ENCODE data around the gene EPN1. TPM values are rescaled to one million over a fixed set of nuclear protein-coding genes. Genes with fewer than 3 reads are reported as not detected.

Gene EPN1
- polyA plus RNA-seq, 1 experiment, result 60.8 TPM

- no peak for TF ChIP-seq CTCF (IDR thresholded peaks at IDR 0.05; ENCODE audit: insufficient read depth, low read depth, low read length)
- CTCF ChIA-PET, result interaction anchor here (2.0 kb wide), 1 partner anchor 18 kb away, joined by 6 read pairs; no protein-coding TSS in a partner anchor
- DNase-seq (ENCODE audit: low read depth), result no peak
- Histone ChIP-seq H3K27me3 (ENCODE audit: control insufficient read depth, insufficient read depth, low read length) (no peaks in the 10 kb centered on the region), H3K36me3 (ENCODE audit: control insufficient read depth, insufficient read depth, low read length) (peaks cover 2% of the 10 kb centered on the region; the same call in 1 of the 2 replicates), H3K4me3 (ENCODE audit: low read depth, low read length) (no peak overlapping the region)
- POLR2A ChIA-PET, result no interaction called here
Observed at GRCh38 chr19:55650602-55651230, 24.3 kb upstream of the EPN1 start.

DNA sequence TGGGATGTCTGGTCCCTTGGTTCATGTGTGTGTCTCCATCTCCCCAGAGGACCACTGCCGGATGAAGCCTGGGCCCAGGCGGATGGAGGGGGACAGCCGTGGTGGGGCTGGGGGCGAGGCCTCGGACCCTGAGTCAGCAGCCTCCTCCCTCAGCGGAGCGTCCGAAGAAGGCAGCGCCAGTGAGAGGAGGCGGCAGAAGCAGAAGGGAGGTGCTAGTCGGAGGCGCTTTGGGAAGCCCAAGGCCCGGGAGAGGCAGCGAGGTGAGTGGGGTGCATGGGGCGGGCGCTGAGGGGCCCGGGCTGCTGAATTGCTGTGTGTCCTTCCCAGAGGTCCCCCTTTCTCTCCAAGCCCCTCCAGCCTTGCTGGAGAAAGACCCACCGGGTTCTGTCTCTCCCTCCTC lies 23.8 kb upstream of the EPN1 start:
- CTCF ChIA-PET, result no interaction called here
- H3K4me3 ChIP-seq (ENCODE audit: low read depth, low read length), result no peak overlapping the region
- peaks cover 2% of the 10 kb centered on the region; the same call in 1 of the 2 replicates for H3K36me3 ChIP-seq (ENCODE audit: control insufficient read depth, insufficient read depth, low read length)
- no peak for TF ChIP-seq CTCF (IDR thresholded peaks at IDR 0.05; ENCODE audit: insufficient read depth, low read depth, low read length)
- H3K27me3 ChIP-seq (ENCODE audit: control insufficient read depth, insufficient read depth, low read length), result no peaks in the 10 kb centered on the region
- no peak for DNase-seq (ENCODE audit: low read depth)
- POLR2A ChIA-PET, result interaction anchor here (0.7 kb wide), 1 partner anchor 104 kb away, joined by 8 read pairs; no protein-coding TSS in a partner anchor

DNA sequence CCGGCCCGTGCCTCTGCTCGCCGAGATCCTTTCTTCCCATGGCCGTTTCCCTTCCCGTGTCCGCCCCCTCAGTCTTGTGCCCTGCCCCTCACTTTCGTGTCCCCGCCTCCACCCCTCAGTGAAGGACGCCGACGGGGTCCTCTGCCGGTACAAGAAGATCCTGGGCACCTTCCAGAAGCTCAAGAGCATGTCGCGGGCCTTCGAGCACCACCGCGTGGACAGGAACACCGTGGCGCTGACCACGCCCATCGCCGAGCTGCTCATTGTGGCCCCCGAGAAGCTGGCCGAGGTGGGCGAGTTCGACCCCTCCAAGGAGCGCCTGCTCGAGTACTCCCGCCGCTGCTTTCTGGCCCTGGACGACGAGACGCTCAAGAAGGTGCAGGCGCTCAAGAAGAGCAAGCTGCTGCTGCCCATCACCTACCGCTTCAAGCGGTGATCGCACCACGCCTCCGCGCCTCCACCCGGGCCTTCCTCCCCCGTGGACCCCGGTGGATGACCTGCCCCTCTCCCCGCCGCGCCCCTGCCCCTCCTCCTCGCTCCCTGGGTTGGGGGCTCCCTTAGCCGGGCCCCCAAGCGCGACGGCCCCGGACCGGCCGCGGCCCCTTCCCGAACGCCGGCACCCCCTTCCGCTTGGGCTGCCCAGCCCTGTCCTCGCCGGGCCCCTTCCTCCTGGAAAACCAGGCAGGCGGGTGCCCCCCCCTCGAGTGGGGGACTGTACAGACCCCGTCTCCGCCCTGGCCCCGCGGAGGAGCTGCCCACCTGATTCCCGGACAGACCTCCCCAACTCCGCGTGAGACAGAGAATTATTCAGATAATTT lies 22.5 kb upstream of the EPN1 start:
- ChIA-PET CTCF (interaction anchor here (0.8 to 1.5 kb wide), 4 partner anchors 10 to 185 kb away, joined by 3 to 15 read pairs (median 6); partner anchors contain the start of gene ZNF581), POLR2A (no interaction called here)
- Histone ChIP-seq H3K27me3 (ENCODE audit: control insufficient read depth, insufficient read depth, low read length) (no peaks in the 10 kb centered on the region), H3K36me3 (ENCODE audit: control insufficient read depth, insufficient read depth, low read length) (peaks cover 2% of the 10 kb centered on the region; the same call in 1 of the 2 replicates), H3K4me3 (ENCODE audit: low read depth, low read length) (no peak overlapping the region)
- DNase-seq (ENCODE audit: low read depth), result no peak
- no peak for TF ChIP-seq CTCF (IDR thresholded peaks at IDR 0.05; ENCODE audit: insufficient read depth, low read depth, low read length)

DNA sequence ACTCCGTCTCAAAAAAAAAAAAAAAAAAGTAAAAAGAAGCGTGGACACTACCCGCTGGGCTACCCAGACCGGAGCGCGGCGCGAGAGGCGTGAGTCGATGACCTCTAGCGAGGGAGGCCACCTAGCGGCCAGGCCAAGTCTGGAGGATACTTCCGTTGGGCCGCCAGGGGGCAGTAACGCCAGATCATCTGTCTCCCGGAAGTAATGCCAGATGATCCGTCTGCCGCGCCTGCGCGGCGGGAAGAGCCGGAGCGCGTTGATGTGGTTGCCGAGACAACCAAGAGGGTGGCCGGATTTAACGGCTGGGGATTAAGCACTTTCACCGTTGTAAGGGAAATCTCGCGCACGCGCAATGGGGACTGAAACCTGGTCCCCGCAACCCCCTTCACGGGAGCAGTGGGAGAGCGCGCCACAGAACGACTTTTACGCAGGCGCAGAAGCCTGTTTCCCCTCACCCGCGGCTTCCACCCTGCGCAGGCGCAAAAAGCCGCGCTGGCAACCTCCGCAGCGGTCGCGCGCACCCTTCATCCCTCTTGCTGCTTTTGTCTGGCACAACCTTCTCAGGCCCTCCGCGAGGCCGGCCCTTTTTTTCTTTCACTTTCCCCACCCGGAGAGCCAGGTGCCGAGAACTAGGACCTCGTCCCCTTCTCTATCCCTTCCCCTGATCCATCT lies 21.2 kb upstream of the EPN1 start:
- DNase-seq (ENCODE audit: low read depth), result peak; percentile 97
- peak; percentile 100 for TF ChIP-seq CTCF (IDR thresholded peaks at IDR 0.05; ENCODE audit: insufficient read depth, low read depth, low read length)
- Histone ChIP-seq H3K36me3 (ENCODE audit: control insufficient read depth, insufficient read depth, low read length) (peaks cover 2% of the 10 kb centered on the region; the same call in 1 of the 2 replicates), H3K4me3 (ENCODE audit: low read depth, low read length) (peak overlapping the region; percentile 97), H3K27me3 (ENCODE audit: control insufficient read depth, insufficient read depth, low read length) (no peaks in the 10 kb centered on the region)
- ChIA-PET POLR2A (interaction anchor here (0.6 to 0.9 kb wide), 2 partner anchors 14 to 17 kb away, joined by 3 to 4 read pairs; no protein-coding TSS in a partner anchor), CTCF (interaction anchor here (0.6 to 1.7 kb wide), 20 partner anchors 9 to 656 kb away, joined by 3 to 18 read pairs (median 5); partner anchors contain the start of genes FIZ1, ZNF580, ZNF581 and ZNF865)
